SU-DHL-6 (cell line): ENCODE results near the gene ABCA13.

Source experiments
- H2AFZ ChIP-seq: fragments of 200-600 bp; sonication (generic); 2 replicates; pipeline ENCODE4 v1.6.1; 2014; ENCODE audit warnings: low read depth, mild to moderate bottlenecking, moderate library complexity, mixed read lengths, antibody characterized with exemption, low read length; ENCODE audit not compliant: severe bottlenecking
- H3F3A ChIP-seq: fragments of 200-600 bp; shearing (Covaris generic); 2 replicates; pipeline ENCODE4 v1.6.0; 2016; ENCODE audit warnings: antibody characterized with exemption, mild to moderate bottlenecking; ENCODE audit not compliant: insufficient read depth
- H3K27ac ChIP-seq: fragments of 200-600 bp; sonication (generic); 2 replicates; pipeline ENCODE4 v1.5.1; 2016; ENCODE audit warnings: low read depth, mild to moderate bottlenecking, low read length, moderate library complexity, mixed read lengths
- H3K27me3 ChIP-seq: fragments of 200-600 bp; sonication (generic), shearing (Covaris generic); 2 replicates; pipeline ENCODE4 v1.6.0; 2014; ENCODE audit warnings: mild to moderate bottlenecking, low read length
- H3K36me3 ChIP-seq: fragments of 200-600 bp; sonication (generic); 2 replicates; pipeline ENCODE4 v1.6.1; 2014; ENCODE audit warnings: mild to moderate bottlenecking, low read length, mixed read lengths
- H3K4me2 ChIP-seq: fragments of 300-600, 200-600 bp; shearing (Covaris generic), sonication (generic); 2 replicates; pipeline ENCODE4 v1.6.0; 2014; ENCODE audit warnings: low read length, low read depth, mild to moderate bottlenecking; ENCODE audit not compliant: poor library complexity, severe bottlenecking
- H3K4me3 ChIP-seq: fragments of 200-600 bp; sonication (generic); 2 replicates; pipeline ENCODE4 v1.5.1; 2014; ENCODE audit warnings: antibody characterized with exemption, low read length, mild to moderate bottlenecking, mixed read lengths; ENCODE audit not compliant: insufficient read depth, poor library complexity, severe bottlenecking
- H3K79me2 ChIP-seq: fragments of 200-600 bp; sonication (generic); 2 replicates; pipeline ENCODE4 v1.6.1; 2014; ENCODE audit warnings: mild to moderate bottlenecking, low read length, moderate library complexity; ENCODE audit not compliant: insufficient read depth
- H3K9ac ChIP-seq: fragments of 200-600 bp; sonication (generic); 2 replicates; pipeline ENCODE4 v1.7.0; 2014; ENCODE audit warnings: mild to moderate bottlenecking, low read length
- H3K9me2 ChIP-seq: fragments of 200-600 bp; sonication (generic); replicated peaks from 2 replicates; pipeline ENCODE4 v1.6.1; 2014; ENCODE audit warnings: low read length; ENCODE audit not compliant: insufficient read depth
- H3K9me3 ChIP-seq: fragments of 200-600 bp; sonication (generic); 2 replicates; pipeline ENCODE4 v1.6.1; 2014; ENCODE audit warnings: low read length, mixed read lengths; ENCODE audit not compliant: insufficient read depth
- H4K20me1 ChIP-seq: fragments of 200-600 bp; sonication (generic); 2 replicates; pipeline ENCODE4 v1.6.1; 2014; ENCODE audit warnings: low read depth, mild to moderate bottlenecking, antibody characterized with exemption, low read length, moderate library complexity, mixed read lengths
- CTCF ChIP-seq: fragments of 200-600 bp; sonication (generic); IDR thresholded peaks from one replicate; pipeline ENCODE4 v1.5.1; 2017; ENCODE audit warnings: antibody characterized with exemption, mild to moderate bottlenecking, low read length, moderate library complexity; ENCODE audit not compliant: insufficient read depth, poor library complexity, severe bottlenecking
- EZH2phosphoT487 ChIP-seq: fragments of 200-600 bp; sonication (generic), shearing (Covaris generic); conservative IDR thresholded peaks from 2 replicates; pipeline ENCODE4 v1.6.1; 2018; ENCODE audit warnings: mild to moderate bottlenecking, antibody characterized with exemption, low read length, moderate library complexity, mixed read lengths

Gene ABCA13

GRCh38 chr7:48481235-48481634 lies 310.0 kb downstream of the ABCA13 start:
- no peak overlapping the region for H3K9ac ChIP-seq
- no peak overlapping the region for H3K27ac ChIP-seq
- H3K9me3 ChIP-seq: no peaks in the 10 kb centered on the region
- no peak for TF ChIP-seq EZH2phosphoT487
- TF ChIP-seq CTCF: no peak
- no peaks in the 10 kb centered on the region for H4K20me1 ChIP-seq
- H3K27me3 ChIP-seq: no peaks in the 10 kb centered on the region
- 0 out of 2 replicates have a peak, but pooled peaks cover 3% of the 10 kb centered on the region for H3K9me2 ChIP-seq
- no peak overlapping the region for H3K4me2 ChIP-seq
- H3K79me2 ChIP-seq: no peaks in the 10 kb centered on the region
- H2AFZ ChIP-seq: no peak overlapping the region
- no peak overlapping the region for H3K4me3 ChIP-seq
- H3F3A ChIP-seq: no peaks in the 10 kb centered on the region
- H3K36me3 ChIP-seq: no peaks in the 10 kb centered on the region

GRCh38 chr7:48497521-48497920 lies 326.3 kb downstream of the ABCA13 start:
- Histone ChIP-seq H3K27me3 (no peaks in the 10 kb centered on the region), H3F3A (no peaks in the 10 kb centered on the region), H3K9me3 (no peaks in the 10 kb centered on the region), H2AFZ (no peak overlapping the region), H3K27ac (no peak overlapping the region), H3K36me3 (no peaks in the 10 kb centered on the region), H3K4me3 (no peak overlapping the region), H3K4me2 (no peak overlapping the region), H4K20me1 (no peaks in the 10 kb centered on the region), H3K9me2 (no peaks in the 10 kb centered on the region), H3K9ac (no peak overlapping the region), H3K79me2 (no peaks in the 10 kb centered on the region)
- no peak for TF ChIP-seq CTCF
- no peak for TF ChIP-seq EZH2phosphoT487

- no peak overlapping the region for H3K4me2 ChIP-seq
- H3K4me3 ChIP-seq: no peak overlapping the region
- no peaks in the 10 kb centered on the region for H3K36me3 ChIP-seq
- no peaks in the 10 kb centered on the region for H3K79me2 ChIP-seq
- no peaks in the 10 kb centered on the region for H4K20me1 ChIP-seq
- H3K9me2 ChIP-seq: no peaks in the 10 kb centered on the region
- H2AFZ ChIP-seq: no peak overlapping the region
- TF ChIP-seq EZH2phosphoT487: no peak
- TF ChIP-seq CTCF: no peak
- no peak overlapping the region for H3K9ac ChIP-seq
- H3F3A ChIP-seq: no peaks in the 10 kb centered on the region
- H3K27me3 ChIP-seq: no peaks in the 10 kb centered on the region
- no peaks in the 10 kb centered on the region for H3K9me3 ChIP-seq
- H3K27ac ChIP-seq: no peak overlapping the region
Observed at GRCh38 chr7:48502021-48502420, 330.8 kb downstream of the ABCA13 start.
